Measurements from ENCODE around the gene GTPBP4.
"Not testable (repeated sequence)": the region's sequence is repeated elsewhere in the genome, so short reads cannot be mapped to it uniquely, and the experiment has no call there.

Gene GTPBP4

GRCh38 chr10:997266-998022 is 9.2 kb downstream of the GTPBP4 start:
- Histone ChIP-seq H3K4me3 (no peak overlapping the region), H3K27ac (no peak overlapping the region), H3K9me3 (peaks cover 9% of the 10 kb centered on the region), H4K20me1 (peaks cover 85% of the 10 kb centered on the region), H3K27me3 (no peaks in the 10 kb centered on the region), H3K4me1 (no peaks in the 10 kb centered on the region), H3K9ac (no peak overlapping the region), H3K4me2 (no peak overlapping the region), H3K36me3 (peaks cover 100% of the 10 kb centered on the region)
- TF ChIP-seq Cebpa-rat (IDR thresholded peaks at IDR 0.05) = no peak

DNA sequence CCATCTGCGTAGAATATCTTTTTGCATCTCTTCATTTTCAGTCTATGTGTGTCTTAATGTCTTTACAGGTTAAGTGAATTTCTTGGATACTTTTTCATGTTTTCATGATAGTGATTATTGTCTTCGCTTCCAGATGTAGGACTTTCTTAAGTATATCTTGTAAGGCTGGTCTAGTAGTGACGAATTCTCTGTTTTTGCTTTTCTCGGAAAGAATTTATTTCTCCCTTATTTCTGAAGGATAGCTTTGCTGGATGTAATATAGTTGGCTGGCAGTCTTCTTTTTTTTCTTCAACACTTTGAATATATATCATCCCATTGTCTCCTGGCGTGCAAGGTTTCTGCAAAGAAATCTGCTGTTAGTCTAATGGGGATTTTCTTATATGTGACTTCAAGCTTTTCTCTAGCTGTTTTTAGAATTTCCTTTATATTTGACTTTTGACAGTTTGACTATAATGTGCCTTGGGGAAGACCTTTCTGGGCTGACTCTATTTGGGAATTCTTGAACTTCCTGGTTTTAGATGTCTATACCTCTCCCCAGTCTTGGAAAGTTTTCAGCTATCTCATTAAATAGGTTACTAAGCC is 14.3 kb downstream of the GTPBP4 start:
- peaks cover 13% of the 10 kb centered on the region for H3K9me3 ChIP-seq
- TF ChIP-seq Cebpa-rat (IDR thresholded peaks at IDR 0.05) = no peak
- no peak overlapping the region for H3K4me3 ChIP-seq
- H3K9ac ChIP-seq = no peak overlapping the region
- peaks cover 85% of the 10 kb centered on the region for H4K20me1 ChIP-seq
- no peaks in the 10 kb centered on the region for H3K4me1 ChIP-seq
- H3K27ac ChIP-seq = no peak overlapping the region
- H3K36me3 ChIP-seq = peaks cover 100% of the 10 kb centered on the region
- no peak overlapping the region for H3K4me2 ChIP-seq
- no peaks in the 10 kb centered on the region for H3K27me3 ChIP-seq

DNA sequence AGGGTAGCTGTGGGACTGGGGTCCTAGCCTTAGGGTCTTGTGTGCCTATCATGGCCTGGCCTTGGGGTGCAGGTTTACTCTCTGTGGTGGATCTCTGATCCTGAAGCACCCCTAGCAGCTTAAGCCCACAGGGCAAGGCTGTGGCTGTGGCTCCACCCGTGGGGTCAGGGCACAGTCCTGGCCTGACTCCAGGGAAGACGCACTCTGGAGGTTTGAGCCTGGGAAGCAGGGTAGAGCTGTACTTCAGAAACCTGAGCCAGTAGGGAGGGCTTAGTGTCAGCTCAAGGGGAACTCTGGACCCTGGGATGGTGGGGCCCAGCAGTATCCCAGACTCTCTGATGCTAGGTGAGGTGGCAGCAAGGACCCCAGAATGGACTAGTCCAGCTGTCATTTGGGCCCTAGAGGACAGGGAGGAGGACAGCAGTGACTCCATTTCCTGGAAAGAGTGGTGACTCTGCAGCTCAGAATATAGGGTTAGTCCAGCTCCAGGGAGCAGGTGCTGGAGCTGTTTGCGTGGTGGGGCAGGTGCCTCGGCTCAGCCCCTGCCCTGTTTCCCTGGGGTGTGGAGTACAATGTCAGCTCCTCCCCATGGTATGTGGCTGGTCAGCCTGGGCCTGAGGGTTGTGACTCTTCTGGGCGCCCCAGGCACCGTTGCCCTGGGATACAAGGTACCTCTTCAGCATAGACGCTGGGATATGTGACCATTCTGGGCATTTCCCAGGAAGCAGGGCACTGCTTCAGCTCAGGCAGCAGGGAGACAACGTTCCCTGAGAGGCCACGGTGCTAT is 15.8 kb downstream of the GTPBP4 start:
- peaks cover 13% of the 10 kb centered on the region for H3K9me3 ChIP-seq
- no peak overlapping the region for H3K27ac ChIP-seq
- H3K27me3 ChIP-seq = no peaks in the 10 kb centered on the region
- peaks cover 87% of the 10 kb centered on the region for H4K20me1 ChIP-seq
- H3K4me2 ChIP-seq = no peak overlapping the region
- TF ChIP-seq Cebpa-rat (IDR thresholded peaks at IDR 0.05) = no peak
- no peaks in the 10 kb centered on the region for H3K4me1 ChIP-seq
- no peak overlapping the region for H3K4me3 ChIP-seq
- no peak overlapping the region for H3K9ac ChIP-seq
- H3K36me3 ChIP-seq = peaks cover 100% of the 10 kb centered on the region

DNA sequence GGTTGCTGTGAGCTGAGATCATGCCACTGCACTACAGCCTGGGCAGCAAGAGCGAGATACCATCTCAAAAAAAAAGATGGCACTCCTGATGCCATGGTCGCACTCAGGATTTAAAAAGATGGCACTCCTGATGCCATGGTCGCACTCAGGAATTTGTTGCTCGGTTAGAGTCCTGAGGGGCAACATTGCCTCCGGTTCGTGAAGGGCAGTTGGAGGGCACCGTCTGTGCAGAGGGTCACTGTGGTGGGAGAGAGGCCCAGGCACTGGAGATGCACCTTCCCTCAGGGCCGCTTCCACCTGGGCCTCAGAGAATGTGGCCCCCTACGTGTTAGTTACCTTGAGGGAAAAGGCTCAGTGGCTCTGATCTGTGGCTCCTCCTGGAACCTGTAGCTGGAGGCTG is 18.3 kb downstream of the GTPBP4 start:
- Histone ChIP-seq H3K4me2 (no peak overlapping the region), H3K4me3 (no peak overlapping the region), H3K9ac (no peak overlapping the region), H3K27ac (no peak overlapping the region), H4K20me1 (peaks cover 85% of the 10 kb centered on the region), H3K27me3 (no peaks in the 10 kb centered on the region), H3K36me3 (peaks cover 100% of the 10 kb centered on the region), H3K4me1 (no peaks in the 10 kb centered on the region), H3K9me3 (peaks cover 13% of the 10 kb centered on the region)
- no peak for TF ChIP-seq Cebpa-rat (IDR thresholded peaks at IDR 0.05)

DNA sequence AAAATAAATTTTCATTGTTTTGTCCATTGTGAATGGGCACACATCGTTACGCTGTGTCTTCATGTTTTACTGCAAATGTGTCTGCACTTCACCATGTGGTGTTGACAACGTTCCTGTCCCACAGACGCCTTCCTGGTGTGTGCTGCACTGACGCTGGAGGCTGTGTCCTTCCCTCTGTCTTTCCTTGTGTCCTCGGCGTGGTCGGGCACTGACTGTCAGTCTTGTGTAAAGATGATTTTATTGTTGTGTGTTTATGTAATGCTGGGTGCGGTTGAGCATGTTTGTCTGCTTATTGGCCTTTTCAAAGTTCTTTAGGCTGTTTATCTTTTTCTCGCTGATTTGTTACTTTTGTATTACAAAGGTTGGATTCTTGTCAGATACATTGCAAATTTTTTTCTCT is 19.3 kb downstream of the GTPBP4 start:
- Histone ChIP-seq H3K4me3 (no peak overlapping the region), H3K9me3 (peaks cover 2% of the 10 kb centered on the region; the same call in 1 of the 2 replicates), H3K27me3 (no peaks in the 10 kb centered on the region), H4K20me1 (peaks cover 75% of the 10 kb centered on the region), H3K4me1 (no peaks in the 10 kb centered on the region), H3K4me2 (no peak overlapping the region), H3K27ac (no peak overlapping the region), H3K9ac (no peak overlapping the region), H3K36me3 (peaks cover 100% of the 10 kb centered on the region)
- TF ChIP-seq Cebpa-rat (IDR thresholded peaks at IDR 0.05) = no peak

GRCh38 chr10:1009071-1009494 is 20.8 kb downstream of the GTPBP4 start:
- no peak for TF ChIP-seq Cebpa-rat (IDR thresholded peaks at IDR 0.05)
- Histone ChIP-seq H4K20me1 (peaks cover 65% of the 10 kb centered on the region), H3K27ac (no peak overlapping the region), H3K27me3 (no peaks in the 10 kb centered on the region), H3K4me1 (no peaks in the 10 kb centered on the region), H3K9ac (no peak overlapping the region), H3K9me3 (no peaks in the 10 kb centered on the region), H3K4me2 (no peak overlapping the region), H3K36me3 (peaks cover 100% of the 10 kb centered on the region), H3K4me3 (no peak overlapping the region)

GRCh38 chr10:1009947-1010346 is 21.7 kb downstream of the GTPBP4 start:
- not testable (repeated sequence) for H3K27me3 ChIP-seq, H3K4me1 ChIP-seq, H3K4me3 ChIP-seq, H3K4me2 ChIP-seq, H3K9me3 ChIP-seq, H3K9ac ChIP-seq, H3K27ac ChIP-seq
- H4K20me1 ChIP-seq = peaks cover 65% of the 10 kb centered on the region
- H3K36me3 ChIP-seq = peaks cover 100% of the 10 kb centered on the region

DNA sequence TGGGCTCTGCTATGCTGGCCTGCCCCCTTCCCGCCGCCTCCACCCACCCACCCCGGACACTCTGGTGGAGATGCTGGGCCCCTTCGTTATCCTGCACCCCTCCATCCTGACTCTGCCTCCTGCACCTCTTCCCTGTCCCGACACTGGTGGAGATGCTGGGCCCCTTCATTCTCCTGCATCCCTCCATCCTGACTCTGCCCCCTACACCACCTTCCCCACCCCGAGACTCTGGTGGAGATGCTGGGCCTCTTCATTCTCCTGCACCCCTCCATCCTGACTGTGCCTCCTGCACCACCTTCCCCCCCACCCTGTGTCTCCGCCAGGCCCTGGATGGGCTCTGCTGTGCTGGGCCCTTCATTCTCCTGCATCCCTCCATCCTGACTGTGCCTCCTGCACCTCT is 22.5 kb downstream of the GTPBP4 start:
- Histone ChIP-seq H4K20me1 (peaks cover 60% of the 10 kb centered on the region), H3K36me3 (peaks cover 99% of the 10 kb centered on the region), H3K9ac (no peak overlapping the region), H3K27me3 (no peaks in the 10 kb centered on the region), H3K4me3 (no peak overlapping the region), H3K4me2 (no peak overlapping the region), H3K9me3 (no peaks in the 10 kb centered on the region), H3K4me1 (no peaks in the 10 kb centered on the region), H3K27ac (no peak overlapping the region)
- TF ChIP-seq Cebpa-rat (IDR thresholded peaks at IDR 0.05) = no peak

DNA sequence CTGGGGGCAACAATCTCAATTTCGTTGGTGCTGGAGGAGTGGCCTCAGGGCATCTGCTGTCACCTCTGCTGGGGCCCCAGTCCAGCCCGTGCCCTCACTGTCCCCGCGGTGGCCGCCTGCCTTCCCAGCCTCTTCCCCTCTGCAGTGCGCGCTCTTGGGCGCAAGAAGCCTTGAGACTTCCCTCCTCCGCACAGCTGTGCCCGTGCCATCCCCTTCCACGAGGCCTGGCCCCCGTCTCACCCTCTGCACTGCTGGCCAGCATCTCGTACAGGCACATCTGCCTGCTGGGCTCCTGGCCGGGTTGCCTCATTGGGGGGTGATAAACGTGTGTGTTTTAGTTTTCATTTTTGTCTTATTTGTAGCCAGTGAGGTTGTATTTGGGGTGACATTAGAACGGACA is 23.5 kb downstream of the GTPBP4 start:
- Histone ChIP-seq H3K9me3 (no peaks in the 10 kb centered on the region), H3K36me3 (peaks cover 99% of the 10 kb centered on the region), H3K9ac (no peak overlapping the region), H4K20me1 (peaks cover 58% of the 10 kb centered on the region), H3K4me3 (no peak overlapping the region), H3K27me3 (no peaks in the 10 kb centered on the region), H3K4me2 (no peak overlapping the region), H3K27ac (no peak overlapping the region), H3K4me1 (no peaks in the 10 kb centered on the region)
- TF ChIP-seq Cebpa-rat (IDR thresholded peaks at IDR 0.05) = no peak

DNA sequence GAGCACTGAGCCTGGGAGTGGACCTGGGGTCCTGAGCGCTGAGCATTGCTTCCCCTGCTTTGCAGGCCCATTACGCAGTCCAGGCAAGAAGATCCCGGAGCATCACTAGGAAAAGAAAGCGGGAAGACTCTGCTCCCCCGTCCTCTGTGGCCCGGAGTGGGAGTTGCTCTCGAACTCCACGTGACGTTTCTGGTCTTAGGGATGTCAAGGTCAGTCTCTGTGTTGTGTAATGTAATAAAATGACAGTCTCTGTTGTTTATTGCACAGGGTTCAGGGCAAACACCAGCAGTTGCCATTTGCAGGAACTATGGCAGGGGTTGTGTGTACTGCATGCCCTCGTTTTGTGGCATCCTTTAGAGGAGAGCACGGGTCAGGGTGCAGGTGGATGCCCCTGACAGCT is 27.5 kb downstream of the GTPBP4 start:
- Histone ChIP-seq H3K9me3 (no peaks in the 10 kb centered on the region), H3K27ac (no peak overlapping the region), H3K27me3 (no peaks in the 10 kb centered on the region), H3K4me3 (no peak overlapping the region), H3K4me2 (no peak overlapping the region), H4K20me1 (peaks cover 38% of the 10 kb centered on the region), H3K4me1 (no peaks in the 10 kb centered on the region), H3K36me3 (peaks cover 97% of the 10 kb centered on the region), H3K9ac (no peak overlapping the region)
- no peak for TF ChIP-seq Cebpa-rat (IDR thresholded peaks at IDR 0.05)

Measured in BLaER1 (cell line).